GM12801 (cell line): ENCODE results near the gene CX3CL1.

Experiments
- TF ChIP-seq, protein P1 (sequence below): IDR thresholded peaks from one replicate; pipeline ENCODE4 v1.5.1; 2011; ENCODE audit warnings: control low read depth; ENCODE audit not compliant: insufficient read length; ENCODE audit errors: extremely low read depth

CX3CL1 gene

DNA sequence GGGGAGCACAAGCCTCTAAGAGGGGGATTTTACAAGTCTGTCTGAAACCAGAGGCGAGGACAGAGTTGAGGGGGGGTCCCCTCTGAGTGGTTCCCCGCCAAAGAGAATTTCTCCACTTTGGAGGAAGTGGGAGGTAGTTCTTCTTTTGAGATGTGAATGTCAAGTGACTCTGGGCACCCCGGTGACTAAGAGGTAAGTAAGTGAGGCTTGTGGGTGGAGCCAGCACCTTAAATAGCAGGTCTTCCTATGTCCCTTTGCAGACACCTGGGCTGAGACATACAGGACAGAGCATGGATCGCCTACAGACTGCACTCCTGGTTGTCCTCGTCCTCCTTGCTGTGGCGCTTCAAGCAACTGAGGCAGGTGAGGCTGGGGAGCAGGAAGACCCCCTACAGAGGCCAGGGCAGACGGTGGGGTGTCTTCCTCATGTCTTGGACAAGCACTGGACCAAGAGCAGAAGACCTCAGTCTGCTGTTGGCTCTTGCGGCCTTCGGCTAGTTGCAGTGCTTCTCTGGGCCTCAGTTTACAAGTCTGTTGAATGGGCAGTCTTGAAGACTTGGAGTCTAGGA, 13.7 kb upstream of the CX3CL1 start, which contains the start of gene CCL22:
Gene CCL22 (plus strand): TSS at position 257 of the 569 bp plus-strand sequence. CDS start 34 bp downstream, at position 291.
- TF ChIP-seq, protein P1, sequence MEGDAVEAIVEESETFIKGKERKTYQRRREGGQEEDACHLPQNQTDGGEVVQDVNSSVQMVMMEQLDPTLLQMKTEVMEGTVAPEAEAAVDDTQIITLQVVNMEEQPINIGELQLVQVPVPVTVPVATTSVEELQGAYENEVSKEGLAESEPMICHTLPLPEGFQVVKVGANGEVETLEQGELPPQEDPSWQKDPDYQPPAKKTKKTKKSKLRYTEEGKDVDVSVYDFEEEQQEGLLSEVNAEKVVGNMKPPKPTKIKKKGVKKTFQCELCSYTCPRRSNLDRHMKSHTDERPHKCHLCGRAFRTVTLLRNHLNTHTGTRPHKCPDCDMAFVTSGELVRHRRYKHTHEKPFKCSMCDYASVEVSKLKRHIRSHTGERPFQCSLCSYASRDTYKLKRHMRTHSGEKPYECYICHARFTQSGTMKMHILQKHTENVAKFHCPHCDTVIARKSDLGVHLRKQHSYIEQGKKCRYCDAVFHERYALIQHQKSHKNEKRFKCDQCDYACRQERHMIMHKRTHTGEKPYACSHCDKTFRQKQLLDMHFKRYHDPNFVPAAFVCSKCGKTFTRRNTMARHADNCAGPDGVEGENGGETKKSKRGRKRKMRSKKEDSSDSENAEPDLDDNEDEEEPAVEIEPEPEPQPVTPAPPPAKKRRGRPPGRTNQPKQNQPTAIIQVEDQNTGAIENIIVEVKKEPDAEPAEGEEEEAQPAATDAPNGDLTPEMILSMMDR: no peak

GRCh38 chr16:57360321-57360935, 11.9 kb upstream of the CX3CL1 start:
- TF ChIP-seq, protein P1: no peak

- TF ChIP-seq, protein P1: no peak
Measured at GRCh38 chr16:57361404-57361803, 10.9 kb upstream of the CX3CL1 start.

- TF ChIP-seq, protein P1: no peak
Measured at GRCh38 chr16:57364143-57364542, 8.1 kb upstream of the CX3CL1 start.

DNA sequence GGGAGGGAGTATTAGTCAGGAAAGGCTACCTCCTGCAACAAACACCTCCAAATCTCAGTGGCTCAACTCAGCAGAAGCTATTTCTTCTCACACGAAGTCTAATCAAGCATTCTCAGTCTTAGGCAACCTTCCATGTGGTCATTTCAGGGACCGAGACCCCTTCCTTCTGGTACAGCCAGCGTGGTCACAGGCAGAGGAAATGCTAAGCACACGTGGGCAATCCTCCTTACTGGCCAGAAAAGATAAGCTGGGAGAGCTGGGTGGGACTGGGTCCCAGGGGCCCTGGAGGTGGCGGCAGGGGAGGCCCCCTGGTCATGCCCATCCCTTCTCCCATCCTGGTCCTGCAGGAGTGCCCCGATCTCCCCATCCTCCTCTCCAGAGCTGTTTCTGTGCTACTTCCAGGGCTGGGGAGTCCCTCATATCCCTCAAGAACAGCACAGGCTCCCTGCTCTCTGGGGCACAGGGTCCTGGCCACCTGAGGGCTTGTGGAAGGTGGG, 5.7 kb upstream of the CX3CL1 start:
- TF ChIP-seq, protein P1: no peak

DNA sequence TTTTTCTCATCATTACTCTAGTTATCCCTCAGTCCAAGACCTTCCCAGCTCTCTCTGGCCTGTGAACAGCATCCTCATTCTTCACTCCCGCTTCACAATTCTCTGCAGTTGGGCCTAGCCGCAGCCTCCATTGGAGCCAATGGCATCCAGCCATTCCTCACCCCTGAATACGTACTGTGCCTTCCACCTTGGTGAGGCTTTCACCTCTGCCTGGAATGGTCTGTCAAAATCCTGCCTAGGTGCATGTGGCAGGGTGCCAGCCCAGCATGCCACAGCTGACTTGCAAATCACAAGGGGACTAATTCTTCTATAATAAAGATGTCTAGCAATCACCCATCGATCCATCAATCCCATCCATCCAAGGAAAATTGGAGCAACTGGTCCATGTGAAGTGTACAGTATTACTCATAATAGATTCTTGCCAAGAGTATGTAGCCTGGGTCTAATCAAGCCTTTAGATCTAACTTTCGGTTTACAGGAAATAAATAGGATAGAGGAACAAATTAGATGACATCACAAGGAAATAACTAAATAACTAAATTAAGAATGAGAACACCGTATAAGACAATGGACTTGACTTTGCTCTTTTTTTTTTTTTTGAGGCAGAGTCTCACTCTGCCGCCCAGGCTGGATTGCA, 5.1 kb upstream of the CX3CL1 start:
- TF ChIP-seq, protein P1: no peak

- TF ChIP-seq, protein P1: no peak
Measured at GRCh38 chr16:57371494-57372371, 557 bp upstream of the CX3CL1 start.
